Stimulated activated CD4-positive, alpha-beta T cell treated with anti-CD3 and anti-CD28 coated beads, TNF-alpha, amount 100 ng/mL, for 24 hours (primary cell): ENCODE data around the gene GRIN2B.

Experiments
- DNase-seq, 3 experiments: peaks; one replicate each; pipeline ENCODE4 v3.0.0-alpha.2; 2020; ENCODE audit warnings: low read depth in 3 of 3

Gene GRIN2B

DNA sequence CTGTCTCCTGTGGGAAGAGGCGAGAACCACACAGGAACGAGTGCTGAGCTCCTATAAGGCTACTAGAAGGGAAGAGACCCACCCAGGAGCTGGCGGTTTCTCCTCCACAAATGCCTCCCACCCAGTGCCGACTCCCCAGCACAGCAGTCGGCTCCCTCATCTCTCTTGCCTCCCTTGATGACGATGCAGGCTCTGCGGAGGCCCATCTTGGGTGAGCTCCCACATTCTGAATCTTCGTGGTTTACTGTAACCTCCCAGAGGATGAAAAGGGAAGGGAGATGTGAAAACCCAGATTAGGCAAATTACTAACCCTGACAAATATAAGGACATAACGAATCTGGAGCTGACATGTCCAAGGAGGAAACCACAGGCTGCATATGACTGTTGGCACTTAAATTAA lies 23.8 kb downstream of the GRIN2B start:
- no peak for DNase-seq

DNA sequence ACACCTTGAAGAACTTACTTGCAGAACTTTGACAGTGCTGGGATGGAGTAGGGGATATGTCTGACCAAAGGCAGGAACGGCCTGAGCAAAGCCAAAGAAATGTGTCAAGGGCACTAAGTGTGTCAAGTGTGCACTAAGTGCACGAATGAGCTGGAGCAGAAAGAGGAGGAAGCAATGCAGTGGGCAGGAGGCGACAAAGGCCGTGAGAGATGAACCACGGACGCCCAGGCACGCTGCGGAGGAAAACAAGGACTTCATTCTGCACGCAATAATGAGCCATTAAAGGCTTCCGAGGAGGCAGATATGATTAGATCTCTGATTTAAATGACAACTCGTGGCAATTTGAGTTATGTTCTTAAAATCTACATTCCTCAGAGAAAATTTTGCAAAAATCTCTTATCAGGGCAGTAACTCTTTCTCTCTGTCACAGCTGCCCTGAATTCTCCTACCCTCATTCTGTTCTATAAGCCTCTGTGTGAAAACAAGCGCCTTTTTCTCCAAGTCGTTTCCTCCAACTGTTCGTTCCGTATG lies 25.3 kb downstream of the GRIN2B start:
- no peak for DNase-seq

DNA sequence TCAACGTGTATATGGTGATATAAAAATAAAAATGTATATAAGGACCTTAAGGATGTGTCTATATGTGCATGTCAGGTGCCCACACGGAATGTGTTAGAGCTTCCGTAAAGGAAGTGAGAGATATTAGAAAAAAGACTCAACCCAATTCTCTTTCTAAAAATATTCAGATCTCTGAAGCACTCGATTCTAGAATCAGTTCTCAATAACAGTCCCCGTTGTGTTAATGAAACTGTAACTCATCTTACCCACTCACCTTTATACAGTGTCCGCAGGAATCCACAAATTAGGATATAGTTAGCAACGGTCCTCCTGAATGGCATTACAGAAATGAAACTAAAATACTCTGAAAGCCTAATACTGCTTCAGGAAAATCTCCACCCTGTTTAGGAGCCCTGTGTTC lies 29.3 kb downstream of the GRIN2B start:
- no peak for DNase-seq

DNA sequence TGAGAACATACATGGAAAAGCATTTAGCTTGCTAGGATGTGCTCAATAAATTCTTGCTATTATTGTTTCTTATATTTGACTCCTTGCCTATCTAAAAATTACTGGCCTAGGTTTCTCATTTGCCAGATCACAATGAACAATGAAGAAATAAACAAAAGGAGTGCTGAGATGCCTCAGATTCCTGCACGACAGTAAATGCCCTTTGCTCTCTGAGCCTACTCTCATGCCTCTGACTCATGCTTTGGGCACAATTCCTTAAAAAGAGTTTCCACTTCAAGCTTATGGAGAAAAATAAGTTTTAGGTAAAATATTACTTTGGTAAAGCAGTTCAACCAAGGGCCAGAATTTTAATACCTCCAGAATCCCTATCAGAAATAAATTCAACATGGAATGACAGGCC lies 30.9 kb downstream of the GRIN2B start:
- no peak for DNase-seq

DNA sequence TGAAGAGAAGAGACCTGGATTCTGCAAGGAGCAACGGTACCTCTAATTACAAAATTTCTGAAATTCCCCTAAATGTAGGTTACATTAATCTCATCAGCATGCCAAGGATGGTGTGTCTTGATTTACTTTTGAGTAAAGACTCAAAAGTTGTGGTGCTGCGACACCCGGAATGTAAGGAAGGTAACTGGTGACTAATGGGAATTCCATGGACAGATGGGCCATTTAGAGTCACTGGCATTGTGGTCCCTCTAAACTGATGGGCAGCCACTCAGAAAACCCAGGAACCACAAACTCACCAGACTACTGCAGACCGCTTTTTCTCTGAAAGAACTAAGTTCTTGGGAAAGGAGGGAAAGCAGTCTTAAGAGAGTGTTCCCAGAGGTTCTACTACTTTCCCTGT lies 32.8 kb downstream of the GRIN2B start:
- no peak for DNase-seq

DNA sequence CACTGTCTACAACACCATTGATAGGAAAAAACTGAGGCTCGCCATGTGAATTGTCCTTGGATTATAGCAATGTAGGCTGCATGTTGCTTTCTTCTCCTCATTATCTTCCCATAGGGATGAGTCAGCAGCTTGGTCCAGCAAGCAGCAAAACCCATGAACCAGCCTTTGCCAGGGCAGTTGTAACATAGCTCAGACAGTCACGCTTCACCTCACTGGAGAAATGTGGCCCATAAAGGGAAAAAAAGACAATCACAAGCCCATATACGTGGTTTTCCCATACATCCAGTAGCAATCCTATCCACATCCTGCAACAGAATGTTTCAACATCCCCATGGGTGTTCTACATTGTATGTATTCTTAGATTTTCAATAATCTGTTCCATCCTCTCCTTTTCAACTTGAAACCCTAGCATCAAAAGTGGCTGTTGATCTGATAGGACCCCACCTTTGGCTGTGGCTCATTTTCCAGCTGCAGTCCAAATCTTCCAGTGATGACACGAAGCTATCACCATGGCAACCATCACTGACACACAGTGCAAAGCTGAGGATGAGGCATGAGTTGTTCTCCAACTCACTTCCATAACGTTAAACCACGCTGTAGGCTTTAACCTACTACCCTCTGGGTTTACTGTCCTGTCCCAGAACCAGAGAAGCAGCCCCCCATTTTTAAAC lies 34.0 kb downstream of the GRIN2B start:
- no peak for DNase-seq

DNA sequence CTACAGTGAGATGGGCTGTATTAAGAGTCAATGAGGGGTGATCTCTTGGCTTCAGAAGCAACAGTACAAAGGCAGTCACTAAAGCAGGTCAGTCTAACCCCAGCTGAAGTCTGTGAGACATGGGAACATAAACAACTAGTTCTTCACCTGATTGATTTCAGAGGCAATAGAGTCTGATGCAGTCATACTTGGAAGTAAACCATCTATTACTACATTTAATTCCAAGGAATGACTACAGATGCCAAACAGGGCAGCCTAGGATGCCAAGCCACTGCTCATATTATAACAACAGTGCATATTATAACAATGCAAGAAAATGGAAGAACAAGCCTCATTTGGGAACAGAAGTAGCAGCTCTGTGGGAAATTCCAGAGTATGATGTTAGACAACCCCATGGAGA lies 35.8 kb downstream of the GRIN2B start:
- no peak for DNase-seq

DNA sequence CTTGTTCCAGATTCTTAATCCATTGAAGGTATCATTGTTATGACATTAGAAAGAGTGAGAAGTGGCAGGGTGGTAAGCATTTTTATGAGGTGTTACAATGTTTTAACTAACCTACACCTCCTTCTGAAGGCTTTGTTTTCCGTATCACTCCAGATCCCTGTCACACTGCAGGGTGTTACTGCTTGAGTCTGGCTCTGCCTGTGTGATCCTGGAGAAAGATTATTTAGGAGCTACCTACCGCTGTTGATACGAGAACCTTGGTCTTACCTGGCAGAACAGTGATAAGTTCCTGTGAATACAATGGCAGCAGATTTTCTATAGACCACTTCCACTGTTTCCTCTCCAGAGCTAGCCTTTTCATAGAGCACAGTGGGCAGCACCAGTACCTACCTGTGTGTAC lies 36.2 kb downstream of the GRIN2B start:
- no peak for DNase-seq

DNA sequence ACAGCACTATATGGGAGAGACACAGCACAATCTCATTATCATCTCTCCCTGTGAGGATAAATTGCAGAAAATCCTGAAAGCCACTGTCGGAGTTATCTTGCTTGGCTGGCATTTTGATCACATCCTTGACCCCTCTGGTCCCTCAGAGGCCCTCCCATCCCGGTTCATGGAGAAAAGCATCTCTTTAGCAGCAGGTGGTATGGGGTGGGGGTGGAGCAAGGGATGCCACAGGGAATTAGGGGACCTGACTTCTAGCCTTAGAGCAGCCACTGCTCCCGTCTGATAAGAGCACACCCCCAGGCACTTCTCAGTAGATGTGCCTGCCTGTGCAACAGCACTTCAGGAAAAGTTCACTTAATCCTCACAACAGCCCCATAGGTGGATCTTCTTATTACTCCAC lies 38.6 kb downstream of the GRIN2B start:
- no peak for DNase-seq

DNA sequence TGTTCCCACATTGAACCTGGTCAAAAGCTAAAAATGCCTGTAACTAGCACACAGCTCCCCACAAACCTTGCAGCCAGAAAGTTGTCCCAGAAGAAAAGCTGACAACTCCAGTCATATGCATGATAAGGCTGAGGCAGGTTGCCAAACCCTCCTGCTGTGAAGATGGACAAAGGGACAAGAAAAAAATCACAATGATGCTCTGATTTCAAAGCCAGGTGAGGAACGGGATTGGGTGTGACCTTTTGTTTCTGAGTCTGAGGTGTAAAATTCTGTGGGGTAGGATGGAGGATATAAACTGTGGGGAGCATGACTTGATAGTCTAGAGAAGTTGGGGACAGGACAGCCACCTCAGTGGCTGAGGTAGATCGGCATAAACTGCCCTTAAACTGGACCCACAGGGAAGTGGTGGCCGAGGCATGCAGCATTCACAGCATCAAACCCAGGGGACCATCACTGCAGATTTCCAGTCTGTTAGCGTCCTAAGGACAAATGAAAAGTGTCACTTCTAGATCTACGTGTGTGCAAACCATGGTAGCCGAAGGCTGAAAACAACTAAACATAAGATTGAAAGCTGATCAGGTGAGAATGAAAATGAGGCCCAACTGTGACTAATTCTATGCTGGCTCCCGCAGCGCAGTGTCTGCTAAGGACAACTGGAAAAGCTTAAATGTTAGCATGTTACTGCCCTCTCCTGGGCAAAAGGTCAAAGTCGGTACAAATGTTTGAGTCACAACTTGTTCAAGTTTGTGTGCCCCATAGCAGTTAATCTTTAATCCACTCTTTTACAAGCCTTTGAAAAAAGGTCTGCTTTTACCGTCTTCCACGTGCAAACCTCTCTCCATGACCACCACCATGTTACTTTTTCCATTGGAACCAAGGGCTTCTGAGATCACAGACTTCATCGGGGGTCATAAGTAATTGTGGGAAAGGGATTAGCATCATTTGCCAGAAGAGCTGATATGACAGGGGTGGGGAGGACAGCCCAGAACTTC lies 39.8 kb downstream of the GRIN2B start:
- DNase-seq, result no peak

DNA sequence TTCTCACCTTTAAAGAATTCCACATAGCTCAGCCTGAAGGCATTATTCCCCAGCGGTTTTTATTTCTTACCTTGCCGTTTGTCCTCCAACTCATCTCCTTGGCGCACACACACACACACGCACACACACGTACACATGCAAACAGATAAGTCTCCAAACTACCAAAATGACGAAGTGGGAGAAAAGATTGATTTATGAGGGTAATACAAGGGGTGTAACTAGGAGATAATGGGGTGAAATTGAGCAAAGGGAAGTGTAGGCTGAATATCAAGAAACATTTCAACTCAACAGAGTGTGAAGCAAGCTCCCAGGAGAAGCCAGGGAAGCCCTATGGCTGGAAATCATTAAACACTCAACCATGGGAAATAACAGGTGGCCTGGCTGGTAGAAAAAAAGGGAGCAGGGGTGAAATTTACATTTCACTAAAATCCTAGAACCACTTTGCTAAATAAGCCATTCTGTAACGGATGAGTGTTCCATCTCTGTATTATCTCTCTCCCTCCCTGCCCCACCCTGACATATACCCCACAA lies 41.0 kb downstream of the GRIN2B start:
- DNase-seq, result no peak

DNA sequence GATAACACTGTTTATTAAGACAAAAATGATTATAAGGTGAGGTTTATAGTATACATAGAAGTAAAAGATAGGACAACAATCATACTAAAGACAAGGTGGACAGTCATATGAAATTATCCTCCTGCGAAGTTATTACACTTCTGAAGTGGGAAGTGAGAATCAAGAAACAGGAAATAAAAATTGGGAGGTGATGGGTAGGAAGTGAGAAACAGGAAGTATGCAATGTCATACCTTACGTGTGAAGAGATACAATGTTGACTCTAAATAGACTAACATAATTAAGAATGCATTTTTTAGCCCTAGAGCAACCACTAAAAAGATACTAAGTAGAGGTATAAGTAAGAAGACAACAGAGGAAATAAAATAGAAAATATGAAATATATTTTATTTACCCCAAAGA lies 43.7 kb downstream of the GRIN2B start:
- no peak for DNase-seq

DNA sequence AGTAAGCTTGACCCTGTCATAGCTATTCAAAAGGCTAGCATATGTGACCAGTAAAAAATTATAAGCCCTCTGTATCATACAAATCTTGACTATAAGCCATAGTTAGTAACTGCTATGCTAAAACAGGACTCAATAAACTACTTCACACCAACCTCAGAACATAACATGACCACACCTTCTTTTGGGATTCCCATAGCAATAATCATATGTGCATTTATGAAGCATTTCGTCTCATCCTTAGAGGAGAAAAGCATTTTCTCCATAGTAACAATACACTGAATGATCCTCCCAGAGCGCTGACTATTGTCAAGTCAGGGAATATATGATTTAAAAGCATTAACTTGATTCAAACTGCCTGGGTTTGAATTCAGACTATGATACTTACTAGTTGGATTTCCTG lies 46.2 kb downstream of the GRIN2B start:
- no peak for DNase-seq
